K562 (cell line): ENCODE measurements around the gene RELL2. TPM values are rescaled to one million over a fixed set of nuclear protein-coding genes. Genes with fewer than 3 reads are reported as not detected.

Experiments
- ATAC-seq: fragments of 200-7000 bp; cut with Tn5 transposase; 3 replicates; pipeline ENCODE4 v1.9.1; 2020; ENCODE audit warnings: moderate library complexity
- BruUV-seq: library from RNA; stranded (reverse); fragments of 400-500 nt; replicated peaks from 2 replicates; lab custom pipeline; 2021; lab: Mats Ljungman, UMichigan
- CTCF ChIA-PET: fragments of 300-600 bp; formaldehyde crosslinking; extraction: SDS; loops from one replicate; lab custom pipeline; 2021; ENCODE audit warnings: low intra/inter-chr PET ratio; lab: Yijun Ruan, JAX
- POLR2A ChIA-PET: fragments of 300-600, 350-650 bp; sonication (Branson Sonifier 250); formaldehyde crosslinking; extraction: SDS; loops from one replicate; lab custom pipeline; 2021; ENCODE audit warnings: antibody characterized with exemption, inconsistent platforms; lab: Yijun Ruan, JAX
- DNase-seq, 4 experiments: peaks; one replicate each; pipeline versions ENCODE4 v3.0.0 to v3.0.0-alpha.2; 2011 to 2018; ENCODE audit warnings: low spot score in 3 of 4, mixed read lengths in 3 of 4; ENCODE audit errors: extremely low read depth in 1 of 4
- FAIRE-seq: peaks from 2 replicates; lab custom pipeline; 2011; peaks lifted over from hg19 to GRCh38; lab: Jason Lieb, UNC
- H2AFZ ChIP-seq: 2 replicates; pipeline ENCODE4 v1.6.0; 2011; ENCODE audit warnings: low read depth, low read length, control low read depth, inconsistent platforms
- H3K27ac ChIP-seq: fragments of 200-600 bp; 3 replicates; pipeline ENCODE4 v1.8.0; 2011; ENCODE audit warnings: low read depth, mild to moderate bottlenecking, control low read depth, inconsistent platforms, low read length, moderate library complexity, mixed read lengths; ENCODE audit errors: extremely low read depth
- H3K27me3 ChIP-seq, 2 experiments: fragments of 300-600 bp in 1 of 2; 2 replicates in 1 of 2; 3 replicates in 1 of 2; pipeline versions ENCODE4 v1.6.0 to v1.8.0; 2011; ENCODE audit warnings: inconsistent platforms in 2 of 2, low read length in 2 of 2, mild to moderate bottlenecking in 1 of 2, mixed read lengths in 1 of 2, moderate library complexity in 1 of 2; ENCODE audit not compliant: control insufficient read depth in 2 of 2, insufficient read depth in 2 of 2
- H3K36me3 ChIP-seq: fragments of 300-600 bp; 3 replicates; pipeline ENCODE4 v1.8.0; 2011; ENCODE audit warnings: mild to moderate bottlenecking, low read length, inconsistent platforms; ENCODE audit not compliant: control insufficient read depth, insufficient read depth
- H3K4me1 ChIP-seq, 2 experiments: fragments of 200-600 bp in 1 of 2; replicated peaks in 1 of 2; 2 replicates in 1 of 2; 3 replicates in 1 of 2; pipeline versions ENCODE4 v1.5.1 to v1.8.0; 2011; ENCODE audit warnings: inconsistent platforms in 2 of 2, low read length in 2 of 2, mild to moderate bottlenecking in 1 of 2, mixed read lengths in 1 of 2, moderate library complexity in 1 of 2; ENCODE audit not compliant: control insufficient read depth in 2 of 2, insufficient read depth in 2 of 2
- H3K4me2 ChIP-seq: 2 replicates; pipeline ENCODE4 v1.6.1; 2011; ENCODE audit warnings: low read length, control low read depth, inconsistent platforms, mixed read lengths; ENCODE audit not compliant: insufficient read depth
- H3K4me3 ChIP-seq: fragments of 200-600 bp; sonication (generic), shearing (Covaris generic); 2 replicates; pipeline ENCODE4 v1.5.1; 2016; ENCODE audit warnings: control low read depth, inconsistent platforms
- H3K79me2 ChIP-seq: fragments of 200-600 bp; 3 replicates; pipeline ENCODE4 v1.8.0; 2011; ENCODE audit warnings: low read length, inconsistent platforms; ENCODE audit not compliant: control insufficient read depth, insufficient read depth
- H3K9ac ChIP-seq, 2 experiments: 2 replicates each; pipeline versions ENCODE4 v1.6.0 to v1.6.1; 2011; ENCODE audit warnings: low read depth in 2 of 2, low read length in 2 of 2, control low read depth in 1 of 2, inconsistent platforms in 1 of 2, mild to moderate bottlenecking in 1 of 2, mixed read lengths in 1 of 2; ENCODE audit not compliant: insufficient read depth in 1 of 2
- H3K9me1 ChIP-seq: one replicate; pipeline ENCODE4 v1.6.0; 2011; ENCODE audit warnings: inconsistent platforms, mild to moderate bottlenecking, low read length, moderate library complexity; ENCODE audit not compliant: control insufficient read depth, insufficient read depth
- H3K9me3 ChIP-seq: replicated peaks from 2 replicates; pipeline ENCODE4 v1.5.1; 2011; ENCODE audit warnings: low read depth, low read length, inconsistent platforms; ENCODE audit not compliant: control insufficient read depth, insufficient read depth
- H4K20me1 ChIP-seq: replicated peaks from 2 replicates; pipeline ENCODE4 v1.6.1; 2011; ENCODE audit warnings: low read length, inconsistent platforms, mixed read lengths; ENCODE audit not compliant: control insufficient read depth, insufficient read depth
- KAT8 ChIP-seq: fragments of 450-650 bp; IDR thresholded peaks from 2 replicates; pipeline ENCODE4 v1.6.1; 2016; ENCODE audit warnings: low read depth, mild to moderate bottlenecking
- NFIC ChIP-seq: fragments of 450-650 bp; IDR thresholded peaks from 2 replicates; pipeline ENCODE4 v1.6.1; 2017; ENCODE audit warnings: mild to moderate bottlenecking, inconsistent platforms
- SAFB2 ChIP-seq: fragments of 200-400 bp; formaldehyde crosslinking; IDR thresholded peaks from 2 replicates; pipeline ENCODE4 v1.6.1; 2018; ENCODE audit warnings: borderline replicate concordance, low read length, low read depth, moderate library complexity; ENCODE audit not compliant: severe bottlenecking
- STAT5A ChIP-seq: IDR thresholded peaks from 2 replicates; pipeline ENCODE4 v1.6.1; 2012; ENCODE audit warnings: low read length, inconsistent platforms, borderline replicate concordance
- WGBS: fragments of 100-300 bp; shearing (Covaris generic); methylation state at CpG from one replicate; pipeline ENCODE4 v1.1.6; 2016; ENCODE audit warnings: low coverage, mixed read lengths; ENCODE audit not compliant: insufficient coverage; ENCODE audit errors: missing lambda C conversion rate; 5-methylcytosine and 5-hydroxymethylcytosine counted together
- in situ Hi-C: fragments of 300-500 bp; cut with MboI; formaldehyde crosslinking; loops from 4 replicates; pipeline ENCODE4 v1.15.0; 2018; ENCODE audit warnings: inconsistent platforms, mixed read lengths
- intact Hi-C: fragments of 100-400 bp; cut with micrococcal nuclease; formaldehyde crosslinking; loops from 2 replicates; pipeline ENCODE4 v1.14.2; 2022
- polyA plus RNA-seq, 8 experiments: library from polyadenylated mRNA; depleted of rRNA in 4 of 8; stranded (reverse) in 5 of 8; unstranded in 3 of 8; fragments of >200 nt; fragmentation: Nextera tagmentation in 2 of 8; fragmentation: Illumina TruSeq in 1 of 8; extraction: Ambion mirVana in 2 of 8; extraction: Trizol in 1 of 8; gene quantifications; 2 replicates each; pipeline versions ENCODE4 v1.2.1 to v1.2.3, GENCODE V29; 2011 to 2014; ENCODE audit warnings: inconsistent platforms in 1 of 8, missing spikeins in 1 of 8
- total RNA-seq, 7 experiments: library from RNA; depleted of rRNA in 6 of 7; stranded (reverse); fragments of >200 nt in 6 of 7; fragmentation: Illumina TruSeq in 2 of 7; extraction: Trizol in 2 of 7; gene quantifications; 2 replicates each; pipeline versions ENCODE4 v1.2.1 to v1.2.3, GENCODE V29; 2011 to 2021; ENCODE audit warnings: low replicate concordance in 1 of 7

RELL2 gene
- total and polyA plus RNA-seq, 9 of the 15 experiments (the other 6 are each of a cell fraction or from before 2014, with no cell fraction given) = 0.06 to 36.0 (median 14.3) TPM

DNA sequence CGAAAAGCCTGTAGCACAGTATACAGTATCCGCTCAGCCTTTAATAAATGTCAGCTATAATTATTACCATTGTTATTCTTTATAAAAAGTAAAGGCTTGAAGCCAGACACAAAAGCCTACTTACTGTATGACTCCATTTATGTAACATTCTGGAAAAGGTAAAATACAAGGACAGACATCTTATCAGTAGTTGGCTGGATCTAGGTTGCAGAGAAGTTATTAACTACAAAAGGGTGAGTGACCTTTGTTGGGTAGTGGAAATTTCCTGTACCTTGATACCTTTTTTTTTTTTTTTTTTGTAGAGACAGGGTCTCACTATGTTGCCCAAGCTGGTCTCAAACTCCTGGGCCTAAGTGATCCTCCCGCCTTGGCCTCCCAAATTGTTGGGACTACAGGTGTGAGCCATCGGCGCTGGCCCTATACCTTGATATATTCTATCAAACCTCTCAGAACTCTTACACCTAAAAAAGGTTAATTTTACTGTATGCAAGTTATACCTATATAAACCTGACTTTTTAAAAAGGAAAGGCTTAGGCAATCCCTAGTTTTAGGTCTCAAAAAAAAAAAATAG, 6.1 kb upstream of the RELL2 start:
- no peaks in the 10 kb centered on the region for H3K27me3 ChIP-seq
- peaks cover 11 to 25% of the 10 kb centered on the region in 2 experiments for H3K4me1 ChIP-seq
- no peak overlapping the region for H3K27ac ChIP-seq
- no peaks in the 10 kb centered on the region for H3K9me1 ChIP-seq
- CTCF ChIA-PET = no interaction called here
- no peak overlapping the region for H3K4me2 ChIP-seq
- H3K79me2 ChIP-seq = peaks cover 61% of the 10 kb centered on the region
- TF ChIP-seq SAFB2 (no peak), KAT8 (no peak)
- DNase-seq = no peak
- no peak overlapping the region for H3K9ac ChIP-seq
- FAIRE-seq = peak; percentile 15
- H4K20me1 ChIP-seq = no peaks in the 10 kb centered on the region
- peaks cover 91% of the 10 kb centered on the region for H3K36me3 ChIP-seq
- no peak overlapping the region for H3K4me3 ChIP-seq
- in situ Hi-C loops (no loop called here), intact Hi-C loops (no loop called here)
- 95% methylated on average over 5 of the region's 5 CpGs for WGBS
- POLR2A ChIA-PET = interaction anchor here (1.0 to 1.7 kb wide), 2 partner anchors 12 to 15 kb away, joined by 3 to 4 read pairs; partner anchors contain the start of gene DIAPH1
- H2AFZ ChIP-seq = no peak overlapping the region
- ATAC-seq = no peak
- no TSS peak for BruUV-seq
- H3K9me3 ChIP-seq = no peaks in the 10 kb centered on the region

DNA sequence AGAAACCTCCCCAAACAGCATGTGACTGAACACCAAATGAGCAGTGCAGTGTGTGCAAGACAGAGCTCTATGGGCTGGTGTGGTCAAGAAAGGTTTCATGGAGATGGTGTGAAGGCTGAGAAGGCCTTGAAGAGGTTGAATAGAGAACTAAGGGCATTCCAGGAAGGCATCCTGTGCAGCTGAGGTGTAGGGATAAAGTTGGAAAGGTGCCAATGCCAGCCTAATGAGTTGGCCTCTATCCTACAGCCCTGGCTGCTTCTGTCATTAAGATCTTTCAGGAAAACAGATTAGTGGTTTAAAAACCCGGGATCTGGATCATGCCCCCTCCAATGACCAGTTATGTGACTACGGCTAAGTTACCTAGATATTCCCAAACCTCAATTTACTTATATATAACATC, 4.1 kb upstream of the RELL2 start:
- no peak for FAIRE-seq
- H3K27ac ChIP-seq = no peak overlapping the region
- no TSS peak for BruUV-seq
- no peaks in the 10 kb centered on the region for H3K27me3 ChIP-seq
- H2AFZ ChIP-seq = no peak overlapping the region
- H3K36me3 ChIP-seq = peaks cover 71% of the 10 kb centered on the region
- H3K9ac ChIP-seq = peak overlapping the region in 1 of 2 experiments; percentile 26; a peak in 1 of 4 replicates
- intact Hi-C loops (no loop called here), in situ Hi-C loops (no loop called here)
- TF ChIP-seq STAT5A (no peak), NFIC (peak; percentile 88)
- no peak overlapping the region for H3K4me3 ChIP-seq
- DNase-seq = no peak
- H3K9me1 ChIP-seq = no peaks in the 10 kb centered on the region
- 0 out of 2 replicates have a peak, but pooled peaks cover 8% of the 10 kb centered on the region for H4K20me1 ChIP-seq
- ChIA-PET CTCF (no interaction called here), POLR2A (interaction anchor here (1.9 kb wide), 2 partner anchors 13 to 15 kb away, joined by 8 to 9 read pairs; partner anchors contain the start of gene DIAPH1)
- 86% methylated on average over 2 of the region's 2 CpGs for WGBS
- no peak overlapping the region for H3K4me2 ChIP-seq
- peaks cover 21 to 31% of the 10 kb centered on the region in 2 experiments for H3K4me1 ChIP-seq
- H3K79me2 ChIP-seq = peaks cover 81% of the 10 kb centered on the region
- ATAC-seq = no peak
- no peaks in the 10 kb centered on the region for H3K9me3 ChIP-seq
